ENCODE measurements around the gene DUS3L.
"Not testable (repeated sequence)": the region's sequence is repeated elsewhere in the genome, so short reads cannot be mapped to it uniquely, and the experiment has no call there.

DUS3L gene

GRCh38 chr19:5767949-5768348, 23.0 kb downstream of the DUS3L start:
- DNase-seq: no peak

GRCh38 chr19:5765220-5765619, 25.7 kb downstream of the DUS3L start:
- DNase-seq: no peak

- DNase-seq: no peak
Observed at GRCh38 chr19:5762608-5763217, 28.2 kb downstream of the DUS3L start.

- DNase-seq: no peak
Observed at GRCh38 chr19:5753743-5754142, 37.2 kb downstream of the DUS3L start.

GRCh38 chr19:5751709-5752108, 39.3 kb downstream of the DUS3L start:
- no peak for DNase-seq

GRCh38 chr19:5749505-5749904, 41.5 kb downstream of the DUS3L start:
- DNase-seq: no peak

- not testable (repeated sequence) for DNase-seq
Observed at GRCh38 chr19:5748920-5749319, 42.0 kb downstream of the DUS3L start.

- not testable (repeated sequence) for DNase-seq
Observed at GRCh38 chr19:5744999-5745398, 46.0 kb downstream of the DUS3L start.

GRCh38 chr19:5743630-5744029, 47.3 kb downstream of the DUS3L start:
- DNase-seq: no peak

GRCh38 chr19:5742051-5742450, 48.9 kb downstream of the DUS3L start:
- no peak for DNase-seq

GRCh38 chr19:5738423-5738822, 52.5 kb downstream of the DUS3L start:
- no peak for DNase-seq
